NCI-H2196 (cell line): ENCODE results near the gene LGI2.
"Not testable (repeated sequence)": the region's sequence is repeated elsewhere in the genome, so short reads cannot be mapped to it uniquely, and the experiment has no call there.

Experiments used
- DNase-seq: peaks from one replicate; lab custom pipeline; 2025; ENCODE audit not compliant: unreplicated experiment; lab: John Stamatoyannopoulos, UW

Gene LGI2

GRCh38 chr4:25050370-25051078, 19.8 kb upstream of the LGI2 start:
- no peak for DNase-seq

GRCh38 chr4:25043548-25043947, 12.8 kb upstream of the LGI2 start:
- DNase-seq = no peak

GRCh38 chr4:25033526-25033925, 2.8 kb upstream of the LGI2 start:
- no peak for DNase-seq

GRCh38 chr4:25032126-25032525, 1.4 kb upstream of the LGI2 start:
- DNase-seq = no peak

- no peak for DNase-seq
These were observed 403 bp upstream of the LGI2 start for GRCh38 chr4:25031077-25031621.

- DNase-seq = peak; percentile 11
These were observed 1.1 kb downstream of the LGI2 start for GRCh38 chr4:25029479-25030276.

GRCh38 chr4:25028851-25029250, 1.9 kb downstream of the LGI2 start:
- no peak for DNase-seq

GRCh38 chr4:25022766-25023165, 8.0 kb downstream of the LGI2 start:
- no peak for DNase-seq

GRCh38 chr4:25021216-25021615, 9.5 kb downstream of the LGI2 start:
- no peak for DNase-seq

GRCh38 chr4:25020236-25020635, 10.5 kb downstream of the LGI2 start:
- DNase-seq = no peak

GRCh38 chr4:25019501-25019900, 11.2 kb downstream of the LGI2 start:
- no peak for DNase-seq

- no peak for DNase-seq
These were observed 15.7 kb downstream of the LGI2 start for GRCh38 chr4:25015012-25015411.

GRCh38 chr4:25014662-25014983, 16.1 kb downstream of the LGI2 start:
- not testable (repeated sequence) for DNase-seq

- no peak for DNase-seq
These were observed 16.7 kb downstream of the LGI2 start for GRCh38 chr4:25013756-25014661.

- DNase-seq = no peak
These were observed 18.1 kb downstream of the LGI2 start for GRCh38 chr4:25012655-25013054.

GRCh38 chr4:25011135-25011866, 19.4 kb downstream of the LGI2 start:
- DNase-seq = peak; percentile 60

- DNase-seq = no peak
These were observed 23.1 kb downstream of the LGI2 start for GRCh38 chr4:25007598-25007997.

- no peak for DNase-seq
These were observed 28.1 kb downstream of the LGI2 start for GRCh38 chr4:25002681-25003080.

GRCh38 chr4:25001509-25001908, 29.2 kb downstream of the LGI2 start:
- DNase-seq = no peak

GRCh38 chr4:25000639-25001038, 30.1 kb downstream of the LGI2 start:
- DNase-seq = no peak
